Stomach (tissue), 9 donors: ENCODE results near the gene PIK3CB. TPM values are rescaled to one million over a fixed set of nuclear protein-coding genes. Genes with fewer than 3 reads are reported as not detected.

Source experiments
- DNase-seq, 2 donors: peaks; one replicate each; pipeline versions ENCODE4 v3.0.0 to v3.0.0-alpha.2; 2013 to 2019
- H3K27ac ChIP-seq, 5 donors: fragments of 200-600 bp in 4 of 5; sonication (generic) in 4 of 5; one replicate each; pipeline ENCODE4 v1.5.1; 2013 to 2019; ENCODE audit warnings: mild to moderate bottlenecking in 1 of 5, moderate library complexity in 1 of 5
- H3K27me3 ChIP-seq, 3 donors: fragments of 200-600 bp; sonication (generic); one replicate each; pipeline ENCODE4 v1.5.1; 2017 to 2019; ENCODE audit warnings: mixed run types in 1 of 3
- H3K36me3 ChIP-seq, 4 donors: fragments of 200-600 bp; sonication (generic); 1 replicate in 3 of 4; 2 replicates in 1 of 4; pipeline ENCODE4 v1.5.1; 2016 to 2019
- H3K4me1 ChIP-seq, 4 donors: fragments of 200-600 bp; sonication (generic); one replicate each; pipeline ENCODE4 v1.5.1; 2016 to 2019
- H3K4me3 ChIP-seq, 4 donors: fragments of 200-600 bp; sonication (generic) in 3 of 4; one replicate each; pipeline ENCODE4 v1.5.1; 2016 to 2019; ENCODE audit warnings: mild to moderate bottlenecking in 1 of 4
- H3K9me3 ChIP-seq, 4 donors: fragments of 200-600 bp; sonication (generic); one replicate each; pipeline ENCODE4 v1.5.1; 2016 to 2019
- CTCF ChIP-seq, 7 experiments: fragments of 450-650 bp in 4 of 7; fragments of 200-600 bp in 3 of 7; sonication (generic) in 3 of 7; IDR thresholded peaks; one replicate each; pipeline ENCODE4 v1.5.1; 2016 to 2019; ENCODE audit warnings: antibody characterized with exemption in 7 of 7, control low read depth in 2 of 7, mild to moderate bottlenecking in 1 of 7
- EP300 ChIP-seq: sonication (generic); formaldehyde crosslinking; IDR thresholded peaks from one replicate; pipeline ENCODE4 v1.6.1; 2017; ENCODE audit warnings: antibody characterized with exemption
- POLR2A ChIP-seq, 4 donors: fragments of 450-650 bp; IDR thresholded peaks; one replicate each; pipeline ENCODE4 v1.6.1; 2016; ENCODE audit warnings: antibody characterized with exemption in 4 of 4, control low read depth in 2 of 4, mild to moderate bottlenecking in 1 of 4, moderate library complexity in 1 of 4
- POLR2AphosphoS5 ChIP-seq, 3 donors: sonication (generic); formaldehyde crosslinking; IDR thresholded peaks; one replicate each; pipeline ENCODE4 v1.6.1; 2016; ENCODE audit warnings: antibody characterized with exemption in 3 of 3
- WGBS, 5 donors: extraction: QIAGEN DNeasy Blood & Tissue Kit in 3 of 5; methylation state at CpG; one replicate each; pipeline versions ENCODE4 v1.1.5 to v1.1.7; 2013 to 2018; 5-methylcytosine and 5-hydroxymethylcytosine counted together
- intact Hi-C: fragments of 100-400 bp; cut with DNase I; formaldehyde crosslinking; loops from one replicate; pipeline ENCODE4 v1.15.1; 2023; ENCODE audit warnings: low total_unique reads
- polyA plus RNA-seq, 3 donors: library from polyadenylated mRNA; stranded (reverse); fragments of 200-250 nt; gene quantifications; one replicate each; pipeline ENCODE4 v1.2.3, GENCODE V29; 2013
- total RNA-seq, 5 donors: library from RNA; depleted of rRNA; stranded (reverse); fragments of >200 nt; gene quantifications; one replicate each; pipeline versions ENCODE4 v1.1.0 to v1.2.3, GENCODE V29; 2014 to 2016
- donor health status: healthy with polysubstance abuse.
- donor health status: Bipolar disorder and iron deficiency.
- donor health status: healthy.

Gene PIK3CB
- total and polyA plus RNA-seq, 8 donors, result 2.9 to 43.7 (median 9.2) TPM

DNA sequence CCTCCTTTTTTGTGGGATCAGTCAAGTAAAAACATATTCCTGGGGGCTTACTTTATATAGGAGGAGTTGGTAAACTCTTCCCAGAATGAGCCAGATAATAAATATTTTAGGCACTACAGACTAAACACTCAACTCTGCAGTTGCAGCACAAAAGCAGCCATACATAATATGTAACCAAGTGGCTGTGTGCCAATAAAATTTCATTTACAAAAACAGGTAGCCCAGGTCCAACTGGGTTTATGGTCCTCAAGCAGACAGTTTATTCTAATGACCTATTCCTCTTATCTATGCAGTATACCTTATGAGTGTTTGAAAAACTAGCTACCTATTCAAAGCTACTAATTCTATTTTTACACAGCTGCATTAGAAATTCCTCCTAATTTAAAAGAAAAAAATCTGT lies 164.3 kb downstream of the PIK3CB start:
- H3K4me1 ChIP-seq, result peaks cover 0 to 13% (median 3%) of the 10 kb centered on the region in 4 donors
- no peak overlapping the region for H3K4me3 ChIP-seq
- peak in 1 of 2 donors; percentile 54 for DNase-seq
- no peak overlapping the region for H3K27ac ChIP-seq
- intact Hi-C loops, result no loop called here
- H3K9me3 ChIP-seq, result peaks cover 0 to 9% (median 5%) of the 10 kb centered on the region in 4 donors
- TF ChIP-seq POLR2A (IDR thresholded peaks at IDR 0.05) (no peak), EP300 (no peak), POLR2AphosphoS5 (IDR thresholded peaks at IDR 0.05) (no peak), CTCF (IDR thresholded peaks at IDR 0.05) (no peak)
- peaks cover 8 to 32% (median 28%) of the 10 kb centered on the region in 4 donors for H3K36me3 ChIP-seq
- no peaks in the 10 kb centered on the region for H3K27me3 ChIP-seq

- intact Hi-C loops, result no loop called here
- 38 to 67% (median 45%) methylated on average over 1 of the region's 1 CpG for WGBS, 5 donors
- TF ChIP-seq EP300 (no peak), POLR2AphosphoS5 (IDR thresholded peaks at IDR 0.05) (no peak), CTCF (IDR thresholded peaks at IDR 0.05) (no peak), POLR2A (IDR thresholded peaks at IDR 0.05) (no peak)
- H3K4me3 ChIP-seq, result no peak overlapping the region
- H3K4me1 ChIP-seq, result peaks cover 0 to 13% (median 3%) of the 10 kb centered on the region in 4 donors
- peaks cover 22 to 41% (median 36%) of the 10 kb centered on the region in 4 donors for H3K36me3 ChIP-seq
- H3K9me3 ChIP-seq, result no peaks in the 10 kb centered on the region
- H3K27me3 ChIP-seq, result no peaks in the 10 kb centered on the region
- H3K27ac ChIP-seq, result no peak overlapping the region
- DNase-seq, result no peak
These were observed 166.6 kb downstream of the PIK3CB start for GRCh38 chr3:138668107-138668506.

DNA sequence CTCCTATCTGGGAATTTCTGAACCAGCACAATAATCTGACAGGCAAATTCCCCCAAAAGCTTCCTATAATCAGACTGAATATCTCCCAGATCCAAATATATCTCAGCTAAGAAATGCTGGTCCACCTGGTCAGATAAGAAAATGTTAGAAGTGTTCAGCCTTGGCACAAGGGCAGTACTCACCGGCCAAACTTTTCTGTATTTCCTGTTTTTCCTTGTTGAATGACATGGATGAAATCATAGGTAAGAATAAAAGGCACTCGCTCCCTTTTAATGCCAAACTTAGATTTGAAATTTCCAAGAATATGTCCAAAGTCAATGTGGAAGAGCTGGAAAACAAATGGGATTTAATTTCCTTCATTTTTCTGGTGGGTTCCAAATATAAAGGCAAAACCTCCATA lies 177.2 kb downstream of the PIK3CB start:
- no peak overlapping the region for H3K4me3 ChIP-seq

GRCh38 chr3:138653567-138653966 lies 181.2 kb downstream of the PIK3CB start:
- TF ChIP-seq POLR2AphosphoS5 (IDR thresholded peaks at IDR 0.05), result no peak
- Histone ChIP-seq H3K4me3 (no peak overlapping the region), H3K9me3 (peaks cover 0 to 13% (median 2%) of the 10 kb centered on the region in 4 donors), H3K27me3 (no peaks in the 10 kb centered on the region), H3K36me3 (peaks cover 26 to 96% (median 91%) of the 10 kb centered on the region in 4 donors), H3K4me1 (no peaks in the 10 kb centered on the region), H3K27ac (no peak overlapping the region)
- no peak for DNase-seq
- intact Hi-C loops, result no loop called here

More for the DNA sequence above, 177.2 kb downstream of the PIK3CB start:
- H3K4me1 ChIP-seq, result no peaks in the 10 kb centered on the region
- TF ChIP-seq CTCF (IDR thresholded peaks at IDR 0.05), result no peak
- no peak for TF ChIP-seq POLR2AphosphoS5 (IDR thresholded peaks at IDR 0.05)
- no peak for TF ChIP-seq POLR2A (IDR thresholded peaks at IDR 0.05)
- no peak for TF ChIP-seq EP300
- intact Hi-C loops, result no loop called here
- 55 to 78% (median 62%) methylated on average over 2 of the region's 2 CpGs for WGBS, 5 donors
- no peak for DNase-seq
- H3K9me3 ChIP-seq, result no peaks in the 10 kb centered on the region
- no peaks in the 10 kb centered on the region for H3K27me3 ChIP-seq
- peaks cover under 1 to 80% (median 76%) of the 10 kb centered on the region in 4 donors for H3K36me3 ChIP-seq
- H3K27ac ChIP-seq, result no peak overlapping the region

- no peaks in the 10 kb centered on the region for H3K4me1 ChIP-seq
- no peaks in the 10 kb centered on the region for H3K27me3 ChIP-seq
- TF ChIP-seq EP300 (no peak), POLR2AphosphoS5 (IDR thresholded peaks at IDR 0.05) (no peak), CTCF (IDR thresholded peaks at IDR 0.05) (no peak), POLR2A (IDR thresholded peaks at IDR 0.05) (no peak)
- peaks cover 7 to 47% (median 25%) of the 10 kb centered on the region in 4 donors for H3K9me3 ChIP-seq
- 98 to 100% (median 98%) methylated on average over 3 to 5 of the region's 5 CpGs for WGBS, 5 donors
- no peak overlapping the region for H3K27ac ChIP-seq
- peaks cover 26 to 54% (median 50%) of the 10 kb centered on the region in 4 donors for H3K36me3 ChIP-seq
- no peak overlapping the region for H3K4me3 ChIP-seq
- no peak for DNase-seq
- intact Hi-C loops, result no loop called here
These were observed 185.6 kb downstream of the PIK3CB start for GRCh38 chr3:138649134-138649533.
